H1 (cell line): Measurements from ENCODE around the gene YEATS4. TPM values are rescaled to one million over a fixed set of nuclear protein-coding genes. Genes with fewer than 3 reads are reported as not detected.

Source experiments
- CTCF ChIA-PET: fragments of 300-600 bp; sonication (Branson Sonifier 250); formaldehyde crosslinking; loops from one replicate; lab custom pipeline; 2021; ENCODE audit not compliant: partially characterized antibody; lab: Charles Lee
- POLR2A ChIA-PET: fragments of 300-600 bp; sonication (Branson Sonifier 250); formaldehyde crosslinking; loops from one replicate; lab custom pipeline; 2021; ENCODE audit warnings: inconsistent platforms; ENCODE audit not compliant: partially characterized antibody; lab: Charles Lee
- DNase-seq, 2 experiments: peaks; one replicate each; pipeline versions ENCODE4 v3.0.0 to v3.0.0-alpha.2; 2010 to 2022; ENCODE audit warnings: low spot score in 2 of 2, low read depth in 1 of 2, mixed read lengths in 1 of 2
- FAIRE-seq: peaks from 2 replicates; lab custom pipeline; 2011; peaks lifted over from hg19 to GRCh38; lab: Jason Lieb, UNC
- H2AFZ ChIP-seq: 2 replicates; pipeline ENCODE4 v1.8.1; 2012; ENCODE audit warnings: low read length, inconsistent platforms
- H2AK5ac ChIP-seq: 2 replicates; pipeline ENCODE4 v1.6.1; 2013; ENCODE audit warnings: low read depth, low read length
- H2BK120ac ChIP-seq: replicated peaks from 2 replicates; pipeline ENCODE3; 2013; ENCODE audit warnings: low read depth, low read length, inconsistent platforms
- H2BK12ac ChIP-seq: 2 replicates; pipeline ENCODE4 v1.6.1; 2013; ENCODE audit warnings: low read depth, low read length
- H2BK15ac ChIP-seq: 2 replicates; pipeline ENCODE4 v1.6.1; 2013; ENCODE audit warnings: low read length
- H2BK20ac ChIP-seq: 2 replicates; pipeline ENCODE4 v1.6.1; 2013; ENCODE audit warnings: low read length
- H2BK5ac ChIP-seq: 2 replicates; pipeline ENCODE4 v1.6.1; 2013; ENCODE audit warnings: low read depth, low read length
- H3K14ac ChIP-seq: 2 replicates; pipeline ENCODE4 v1.6.1; 2013; ENCODE audit warnings: inconsistent platforms; ENCODE audit not compliant: insufficient read length
- H3K18ac ChIP-seq: 2 replicates; pipeline ENCODE4 v1.6.1; 2013; ENCODE audit warnings: low read length; ENCODE audit errors: extremely low read depth
- H3K23ac ChIP-seq: 2 replicates; pipeline ENCODE4 v1.6.1; 2013; ENCODE audit warnings: inconsistent platforms; ENCODE audit not compliant: insufficient read length
- H3K23me2 ChIP-seq: 2 replicates; pipeline ENCODE4 v1.6.1; 2013; ENCODE audit warnings: low read depth, low read length
- H3K27ac ChIP-seq: 2 replicates; pipeline ENCODE4 v1.6.1; 2011; ENCODE audit warnings: low read depth, low read length, inconsistent platforms
- H3K27me3 ChIP-seq, 4 experiments: replicated peaks in 1 of 4; 1 replicate in 1 of 4; 2 replicates in 3 of 4; pipeline versions ENCODE4 v1.6.1 to v1.8.1; 2011 to 2013; ENCODE audit warnings: low read length in 3 of 4, mild to moderate bottlenecking in 3 of 4, inconsistent platforms in 2 of 4, mixed read lengths in 2 of 4, moderate library complexity in 1 of 4; ENCODE audit not compliant: control insufficient read depth in 3 of 4, insufficient read depth in 3 of 4; ENCODE audit errors: extremely low read depth in 1 of 4
- H3K36me3 ChIP-seq, 4 experiments: 2 replicates each; pipeline versions ENCODE4 v1.6.1 to v1.8.1; 2011 to 2013; ENCODE audit warnings: mild to moderate bottlenecking in 4 of 4, low read length in 3 of 4, moderate library complexity in 2 of 4, control low read depth in 1 of 4, inconsistent platforms in 1 of 4; ENCODE audit not compliant: insufficient read depth in 4 of 4, control insufficient read depth in 2 of 4
- H3K4ac ChIP-seq: replicated peaks from 2 replicates; pipeline ENCODE3; 2013; ENCODE audit warnings: low read length, low read depth, mixed read lengths, inconsistent platforms; ENCODE audit not compliant: insufficient read length
- H3K4me1 ChIP-seq, 4 experiments: replicated peaks in 1 of 4; 1 replicate in 1 of 4; 2 replicates in 3 of 4; pipeline versions ENCODE4 v1.6.1 to v1.8.1; 2011 to 2013; ENCODE audit warnings: low read length in 3 of 4, inconsistent platforms in 2 of 4, mixed read lengths in 1 of 4; ENCODE audit not compliant: insufficient read depth in 4 of 4, control insufficient read depth in 3 of 4
- H3K4me2 ChIP-seq, 2 experiments: 2 replicates each; pipeline versions ENCODE4 v1.6.1 to v1.8.1; 2011 to 2013; ENCODE audit warnings: low read depth in 2 of 2, low read length in 2 of 2, control low read depth in 1 of 2, inconsistent platforms in 1 of 2, mild to moderate bottlenecking in 1 of 2; ENCODE audit not compliant: insufficient read depth in 1 of 2
- H3K4me3 ChIP-seq, 4 experiments: fragments of 200-600, 300-600 bp in 1 of 4; sonication (generic), shearing (Covaris generic), sonication (Bioruptor Twin) in 1 of 4; 2 replicates each; pipeline versions ENCODE4 v1.5.1 to v1.8.1; 2011 to 2016; ENCODE audit warnings: low read length in 4 of 4, low read depth in 3 of 4, control low read depth in 2 of 4, inconsistent platforms in 2 of 4, mild to moderate bottlenecking in 2 of 4, mixed read lengths in 1 of 4, moderate library complexity in 1 of 4; ENCODE audit not compliant: insufficient read depth in 2 of 4; ENCODE audit errors: extremely low read depth in 1 of 4
- H3K56ac ChIP-seq: replicated peaks from 2 replicates; pipeline ENCODE3; 2013; ENCODE audit warnings: low read depth, mild to moderate bottlenecking, mixed read lengths, low read length, inconsistent platforms; ENCODE audit not compliant: insufficient read length
- H3K79me1 ChIP-seq: 2 replicates; pipeline ENCODE4 v1.6.1; 2013; ENCODE audit warnings: low read depth, low read length, control low read depth
- H3K79me2 ChIP-seq, 2 experiments: 2 replicates each; pipeline versions ENCODE4 v1.6.1 to v1.8.1; 2012 to 2013; ENCODE audit warnings: low read length in 2 of 2, mild to moderate bottlenecking in 2 of 2, inconsistent platforms in 1 of 2; ENCODE audit not compliant: insufficient read depth in 2 of 2, control insufficient read depth in 1 of 2
- H3K9ac ChIP-seq, 4 experiments: replicated peaks in 1 of 4; 1 replicate in 1 of 4; 2 replicates in 3 of 4; pipeline versions ENCODE4 v1.6.1 to v1.8.1; 2011 to 2013; ENCODE audit warnings: low read depth in 3 of 4, low read length in 3 of 4, control low read depth in 2 of 4, mild to moderate bottlenecking in 2 of 4, moderate library complexity in 2 of 4, inconsistent platforms in 1 of 4; ENCODE audit errors: extremely low read depth in 1 of 4
- H3K9me3 ChIP-seq, 2 experiments: 2 replicates each; pipeline versions ENCODE4 v1.6.1 to v1.8.1; 2012 to 2013; ENCODE audit warnings: mild to moderate bottlenecking in 2 of 2, moderate library complexity in 2 of 2, control low read depth in 1 of 2, inconsistent platforms in 1 of 2, low read depth in 1 of 2, low read length in 1 of 2, mixed read lengths in 1 of 2; ENCODE audit not compliant: insufficient read depth in 2 of 2
- H4K20me1 ChIP-seq, 2 experiments: replicated peaks in 1 of 2; 2 replicates each; pipeline versions ENCODE3 to v1.8.1; 2011 to 2013; ENCODE audit warnings: inconsistent platforms in 2 of 2, low read length in 2 of 2, mild to moderate bottlenecking in 1 of 2; ENCODE audit not compliant: insufficient read depth in 2 of 2, control insufficient read depth in 1 of 2
- H4K5ac ChIP-seq: 2 replicates; pipeline ENCODE4 v1.6.1; 2013; ENCODE audit warnings: low read length, low read depth, mixed read lengths, inconsistent platforms; ENCODE audit not compliant: insufficient read length
- H4K8ac ChIP-seq: 2 replicates; pipeline ENCODE4 v1.8.0; 2013; ENCODE audit warnings: mild to moderate bottlenecking, moderate library complexity, low read length, inconsistent platforms; ENCODE audit not compliant: insufficient read depth; ENCODE audit errors: extremely low read depth
- H4K91ac ChIP-seq: replicated peaks from 2 replicates; pipeline ENCODE3; 2013; ENCODE audit warnings: low read length, mixed read lengths, inconsistent platforms; ENCODE audit not compliant: insufficient read length
- CBX8 ChIP-seq: fragments of 300-800, 300-1000 bp; sonication (generic); IDR thresholded peaks from 2 replicates; pipeline ENCODE4 v1.7.1; 2016; ENCODE audit warnings: low read depth, low read length, borderline replicate concordance
- CHD1 ChIP-seq: IDR thresholded peaks from 2 replicates; pipeline ENCODE4 v1.6.1; 2012; ENCODE audit warnings: low read depth, low read length, improper control_type of control experiment
- RAD21 ChIP-seq, 2 experiments: IDR thresholded peaks in 1 of 2; conservative IDR thresholded peaks in 1 of 2; 2 replicates each; pipeline ENCODE4 v1.6.1; 2011; ENCODE audit warnings: low read depth in 2 of 2, low read length in 2 of 2, improper control_type of control experiment in 1 of 2, inconsistent platforms in 1 of 2, mild to moderate bottlenecking in 1 of 2, moderate library complexity in 1 of 2
- WGBS, 2 experiments: shearing (Covaris generic) in 1 of 2; methylation state at CpG; one replicate each; pipeline versions ENCODE4 v1.1.6 to v1.1.7; 2013 to 2015; ENCODE audit warnings: low lambda C conversion rate in 2 of 2, mixed read lengths in 2 of 2, inconsistent platforms in 1 of 2, low coverage in 1 of 2, missing lambda C conversion rate in 1 of 2; ENCODE audit not compliant: insufficient replicate concordance in 2 of 2, insufficient coverage in 1 of 2, insufficient read length in 1 of 2; ENCODE audit errors: extremely low coverage in 1 of 2, missing lambda C conversion rate in 1 of 2; 5-methylcytosine and 5-hydroxymethylcytosine counted together
- polyA plus RNA-seq, 7 experiments: library from polyadenylated mRNA; depleted of rRNA in 3 of 7; stranded (reverse) in 5 of 7; unstranded in 2 of 7; fragments of >200 nt in 5 of 7; fragments of 200-250 nt in 2 of 7; gene quantifications; 1 replicate in 5 of 7; 2 replicates in 1 of 7; 4 replicates in 1 of 7; pipeline versions ENCODE4 v1.2.1 to v1.2.3, GENCODE V29; 2011 to 2013; ENCODE audit warnings: missing spikeins in 2 of 7, mixed read lengths in 2 of 7
- total RNA-seq: library from RNA; stranded (reverse); fragmentation: NEBNext Ultra II Directional; extraction: Animal tissue kit (Norgen Biotek cat#: 25700); gene quantifications from 2 replicates; pipeline ENCODE4 v1.2.1, GENCODE V29; 2021

The YEATS4 gene
- total and polyA plus RNA-seq, 2 of the 8 experiments (the other 6 are each of a cell fraction or from before 2014, with no cell fraction given): 25.7 to 32.5 TPM

DNA sequence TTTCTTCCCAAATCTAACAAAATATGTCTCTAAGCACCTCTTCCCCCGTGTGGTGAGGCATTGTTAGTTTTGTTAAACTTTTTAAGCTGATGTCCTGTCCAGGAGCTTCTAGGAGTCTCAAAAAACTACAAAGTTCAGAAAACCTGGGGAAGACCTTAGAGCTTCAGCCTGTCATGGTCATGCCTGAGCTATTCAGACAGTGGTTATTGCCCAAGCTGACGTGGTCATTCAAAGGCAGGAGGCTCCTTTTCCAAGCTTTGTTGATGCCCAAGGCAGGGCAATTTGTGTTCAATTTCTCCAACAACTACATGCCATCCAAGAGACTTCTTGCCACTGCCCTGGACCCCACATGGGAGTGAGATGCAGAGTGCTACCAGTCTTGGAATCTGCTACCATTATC lies 17.1 kb upstream of the YEATS4 start:
- no peaks in the 10 kb centered on the region for H3K27me3 ChIP-seq
- no peak overlapping the region; the same call in 1 of the 2 replicates for H2AFZ ChIP-seq
- no peak overlapping the region for H2BK12ac ChIP-seq
- H2BK15ac ChIP-seq: no peak overlapping the region
- TF ChIP-seq CHD1 (no peak), CBX8 (no peak), RAD21 (IDR thresholded peaks at IDR 0.05 in 1 of 2, conservative IDR thresholded peaks at IDR 0.05 in 1 of 2; ENCODE audit: low read depth in 2 of 2, low read length in 2 of 2) (no peak)
- H4K8ac ChIP-seq: no peak overlapping the region
- H3K4me1 ChIP-seq: no peaks in the 10 kb centered on the region
- no peak overlapping the region for H3K4me3 ChIP-seq
- H3K14ac ChIP-seq: no peak overlapping the region
- H3K36me3 ChIP-seq: no peaks in the 10 kb centered on the region
- H4K5ac ChIP-seq: no peak overlapping the region
- H3K56ac ChIP-seq: no peak overlapping the region
- H3K4me2 ChIP-seq: no peak overlapping the region
- H3K23me2 ChIP-seq: no peaks in the 10 kb centered on the region
- H3K79me2 ChIP-seq: no peaks in the 10 kb centered on the region
- H4K20me1 ChIP-seq: no peaks in the 10 kb centered on the region
- H3K18ac ChIP-seq: no peak overlapping the region
- DNase-seq (no peak), FAIRE-seq (no peak)
- no peak overlapping the region for H2BK120ac ChIP-seq
- H3K9ac ChIP-seq: no peak overlapping the region
- no peaks in the 10 kb centered on the region for H3K9me3 ChIP-seq
- no peak overlapping the region for H2BK20ac ChIP-seq
- no peak overlapping the region for H2BK5ac ChIP-seq
- CTCF ChIA-PET: interaction anchor here (0.6 to 2.7 kb wide), 10 partner anchors 9 to 1006 kb away, joined by 3 to 13 read pairs (median 4); no protein-coding TSS in a partner anchor
- POLR2A ChIA-PET: interaction anchor here (0.5 to 1.7 kb wide), 4 partner anchors 16 to 133 kb away, joined by 3 to 4 read pairs (median 4); partner anchors contain the start of gene FRS2
- no peak overlapping the region for H3K23ac ChIP-seq
- no peak overlapping the region for H3K27ac ChIP-seq
- no peak overlapping the region for H2AK5ac ChIP-seq
- H3K79me1 ChIP-seq: no peaks in the 10 kb centered on the region
- H3K4ac ChIP-seq: no peak overlapping the region
- 88% methylated on average over 2 of the region's 2 CpGs; no CpG with 5 or more reads in 1 of the 2 experiments for WGBS, 2 experiments
- no peak overlapping the region for H4K91ac ChIP-seq
